Regular cardiac myocyte (primary cell): ENCODE measurements around the gene PDE8B. TPM values are rescaled to one million over a fixed set of nuclear protein-coding genes. Genes with fewer than 3 reads are reported as not detected.

Source experiments
- total RNA-seq: library from RNA; depleted of rRNA; stranded (reverse); fragments of >200 nt; gene quantifications from 2 replicates; pipeline ENCODE4 v1.2.3, GENCODE V29; 2014

The PDE8B gene, protein sequence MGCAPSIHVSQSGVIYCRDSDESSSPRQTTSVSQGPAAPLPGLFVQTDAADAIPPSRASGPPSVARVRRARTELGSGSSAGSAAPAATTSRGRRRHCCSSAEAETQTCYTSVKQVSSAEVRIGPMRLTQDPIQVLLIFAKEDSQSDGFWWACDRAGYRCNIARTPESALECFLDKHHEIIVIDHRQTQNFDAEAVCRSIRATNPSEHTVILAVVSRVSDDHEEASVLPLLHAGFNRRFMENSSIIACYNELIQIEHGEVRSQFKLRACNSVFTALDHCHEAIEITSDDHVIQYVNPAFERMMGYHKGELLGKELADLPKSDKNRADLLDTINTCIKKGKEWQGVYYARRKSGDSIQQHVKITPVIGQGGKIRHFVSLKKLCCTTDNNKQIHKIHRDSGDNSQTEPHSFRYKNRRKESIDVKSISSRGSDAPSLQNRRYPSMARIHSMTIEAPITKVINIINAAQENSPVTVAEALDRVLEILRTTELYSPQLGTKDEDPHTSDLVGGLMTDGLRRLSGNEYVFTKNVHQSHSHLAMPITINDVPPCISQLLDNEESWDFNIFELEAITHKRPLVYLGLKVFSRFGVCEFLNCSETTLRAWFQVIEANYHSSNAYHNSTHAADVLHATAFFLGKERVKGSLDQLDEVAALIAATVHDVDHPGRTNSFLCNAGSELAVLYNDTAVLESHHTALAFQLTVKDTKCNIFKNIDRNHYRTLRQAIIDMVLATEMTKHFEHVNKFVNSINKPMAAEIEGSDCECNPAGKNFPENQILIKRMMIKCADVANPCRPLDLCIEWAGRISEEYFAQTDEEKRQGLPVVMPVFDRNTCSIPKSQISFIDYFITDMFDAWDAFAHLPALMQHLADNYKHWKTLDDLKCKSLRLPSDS
- 0.56 TPM in 1 of 2 replicates, not detected in the other for total RNA-seq

DNA sequence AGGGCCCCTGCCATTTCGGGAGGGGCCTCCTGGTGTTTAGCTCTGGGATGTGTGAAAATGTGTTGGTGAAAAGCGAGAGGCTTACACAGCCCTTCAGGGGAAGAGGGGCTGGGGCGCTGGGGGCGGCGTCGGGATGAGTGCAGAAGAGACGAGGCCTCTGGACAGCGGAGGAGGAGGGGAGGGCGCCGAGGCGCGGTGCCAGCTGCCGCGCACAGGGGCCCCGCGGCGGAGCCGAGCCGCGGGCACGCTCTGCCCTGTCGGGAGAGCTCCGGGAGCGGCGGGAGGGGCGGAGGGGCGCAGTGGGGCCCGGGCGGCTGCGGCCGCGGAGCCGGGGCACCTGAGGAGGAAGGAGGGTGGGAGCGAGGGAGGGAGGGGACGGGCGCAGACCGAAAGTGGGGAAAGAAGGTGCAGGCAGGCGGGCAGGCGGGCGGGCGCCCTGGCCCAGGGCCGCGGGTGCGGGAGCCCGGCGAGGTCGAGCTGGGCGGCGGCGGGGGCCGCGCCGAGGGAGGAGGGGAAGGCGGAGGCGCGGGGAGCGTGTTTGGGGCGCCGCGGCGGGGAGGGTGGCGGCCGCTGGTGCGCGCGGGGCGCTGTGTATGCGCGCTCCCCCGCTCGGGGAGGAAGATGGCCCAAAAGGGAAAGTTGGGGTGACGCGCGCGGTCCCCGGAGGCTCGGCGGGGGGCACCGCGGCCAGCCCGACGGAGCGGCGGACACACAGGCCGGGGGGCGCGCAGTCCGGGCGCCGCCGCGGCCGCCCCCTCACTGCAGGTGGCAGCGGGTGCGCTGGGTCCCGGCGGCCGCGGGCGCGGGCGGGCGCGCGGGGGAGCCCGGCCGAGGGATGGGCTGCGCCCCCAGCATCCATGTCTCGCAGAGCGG, at the start of gene PDE8B:
PDE8B (plus strand) TSS at position 590 of the 873 bp plus-strand sequence; CDS start at position 836, 246 bp downstream.

Other genes starting within 250 kb of the PDE8B start
- gene AGGF1, start 180.3 kb upstream of the PDE8B start, total RNA-seq: 27.8 and 36.6 TPM in 2 replicates
- 0.28 and 0.96 TPM in 2 replicates for gene ZBED3, start 123.4 kb upstream of the PDE8B start, total RNA-seq